ENCODE results near the gene MMP17. TPM values are rescaled to one million over a fixed set of nuclear protein-coding genes. Genes with fewer than 3 reads are reported as not detected.

MMP17 gene
- total RNA-seq, result 2.3 and 9.9 TPM in 2 replicates

DNA sequence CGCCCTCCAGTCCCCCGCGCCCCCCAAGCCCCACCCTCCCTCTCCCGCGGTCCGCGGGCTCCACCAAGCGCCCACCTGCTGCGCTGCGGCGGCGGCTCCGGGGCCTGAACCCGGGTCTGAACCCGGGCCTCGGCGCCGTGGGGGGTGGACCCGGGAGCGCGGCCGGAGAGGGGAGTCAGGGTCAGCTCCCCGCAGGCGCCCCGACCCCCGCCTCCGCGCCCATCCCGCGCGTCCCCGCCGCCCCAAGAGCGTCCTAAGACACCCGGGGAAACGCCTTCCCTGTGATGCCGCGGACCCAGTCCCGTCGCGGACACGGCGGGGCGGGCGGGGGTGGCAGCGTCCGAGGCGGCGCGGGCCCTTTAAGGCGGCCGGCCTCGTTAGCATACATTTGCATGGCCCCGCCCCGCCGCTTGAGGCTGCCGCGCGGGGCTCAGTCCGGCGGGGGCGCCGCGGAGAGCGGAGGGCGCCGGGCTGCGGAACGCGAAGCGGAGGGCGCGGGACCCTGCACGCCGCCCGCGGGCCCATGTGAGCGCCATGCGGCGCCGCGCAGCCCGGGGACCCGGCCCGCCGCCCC lies at the start of gene MMP17:
TSS of gene MMP17 (plus strand) at position 433 of the 574 bp plus-strand sequence. CDS start at position 535, 102 bp downstream.

DNA sequence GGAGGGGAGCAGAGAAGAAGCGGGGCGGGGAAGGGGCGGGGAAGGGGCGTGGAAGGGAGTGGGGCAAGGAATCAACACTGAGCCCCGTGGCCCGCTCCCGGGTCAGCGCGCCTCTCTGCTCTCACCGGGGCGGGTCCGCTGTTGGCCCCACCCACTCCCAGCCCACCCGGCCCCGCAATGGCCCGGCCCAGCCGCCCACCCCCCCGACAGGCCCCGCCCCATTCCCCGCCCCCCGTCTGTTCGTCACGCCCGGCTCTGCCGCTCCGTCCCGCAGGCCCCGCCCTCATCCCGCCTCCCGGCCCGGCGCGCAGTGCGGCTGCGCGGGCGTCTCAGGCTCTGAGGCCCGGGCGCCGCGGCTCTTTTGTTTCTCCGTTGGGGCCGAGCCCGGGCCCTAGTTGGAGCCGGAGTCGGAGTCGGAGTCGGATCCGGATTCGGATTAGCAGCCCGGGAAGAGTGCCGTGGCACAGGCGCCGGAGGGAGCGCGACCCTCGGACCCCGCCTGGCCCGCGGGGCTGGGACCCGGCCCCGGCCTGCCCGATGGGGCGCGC lies 66.2 kb downstream of the MMP17 start, which contains the start of gene ULK1:
TSS of gene ULK1 (plus strand) at position 310 of the 548 bp plus-strand sequence. CDS start 380 bp downstream, outside the sequence.

Other genes with a start within 250 kb of the MMP17 start
- gene SFSWAP, start 117.3 kb upstream of the MMP17 start, total RNA-seq, result 20.5 and 24.0 TPM in 2 replicates
- 6.5 and 36.5 TPM in 2 replicates for gene ULK1, start 66.2 kb downstream of the MMP17 start, total RNA-seq
- 15.7 and 28.7 TPM in 2 replicates for gene PUS1, start 100.9 kb downstream of the MMP17 start, total RNA-seq
- 6.5 and 22.1 TPM in 2 replicates for gene EP400, start 121.5 kb downstream of the MMP17 start, total RNA-seq

All from nasal cavity respiratory epithelium epithelial cell of viscerocranial mucosa (primary cell).